GM21526 (cell line): ENCODE measurements around the gene RABIF.

ENCODE experiments used
- ATAC-seq: cut with Tn5 transposase; IDR thresholded peaks from one replicate; pipeline ENCODE4 v1.9.1; 2021; ENCODE audit warnings: moderate library complexity; ENCODE audit not compliant: unreplicated experiment, low FRiP score

The RABIF gene

GRCh38 chr1:202879128-202879527 is 9.8 kb downstream of the RABIF start:
- ATAC-seq = no peak

- ATAC-seq = no peak
Observed at GRCh38 chr1:202873026-202873425, 15.9 kb downstream of the RABIF start.

GRCh38 chr1:202871367-202871766 is 17.6 kb downstream of the RABIF start:
- no peak for ATAC-seq

- no peak for ATAC-seq
Observed at GRCh38 chr1:202862679-202863560, 26.0 kb downstream of the RABIF start.

- no peak for ATAC-seq
Observed at GRCh38 chr1:202861420-202862132, 27.4 kb downstream of the RABIF start.

GRCh38 chr1:202860744-202861419 is 28.1 kb downstream of the RABIF start:
- ATAC-seq = no peak

GRCh38 chr1:202858789-202859414 is 30.0 kb downstream of the RABIF start:
- no peak for ATAC-seq

- ATAC-seq = no peak
Observed at GRCh38 chr1:202858331-202858730, 30.6 kb downstream of the RABIF start.

- no peak for ATAC-seq
Observed at GRCh38 chr1:202857136-202857610, 31.8 kb downstream of the RABIF start.

- no peak for ATAC-seq
Observed at GRCh38 chr1:202856014-202856413, 32.9 kb downstream of the RABIF start.

- ATAC-seq = no peak
Observed at GRCh38 chr1:202854787-202855186, 34.2 kb downstream of the RABIF start.

- no peak for ATAC-seq
Observed at GRCh38 chr1:202852163-202852904, 36.6 kb downstream of the RABIF start.

GRCh38 chr1:202850593-202851362 is 38.2 kb downstream of the RABIF start:
- no peak for ATAC-seq

- ATAC-seq = peak; percentile 82
Observed at GRCh38 chr1:202848191-202848542, 40.8 kb downstream of the RABIF start.

GRCh38 chr1:202844935-202845334 is 44.0 kb downstream of the RABIF start:
- ATAC-seq = no peak

- no peak for ATAC-seq
Observed at GRCh38 chr1:202844259-202844658, 44.7 kb downstream of the RABIF start.

- ATAC-seq = no peak
Observed at GRCh38 chr1:202843081-202843480, 45.9 kb downstream of the RABIF start.

GRCh38 chr1:202837746-202838262 is 51.1 kb downstream of the RABIF start:
- no peak for ATAC-seq
